Astrocyte (in vitro differentiated cells and primary cell): ENCODE measurements around the gene C2CD4B. TPM values are rescaled to one million over a fixed set of nuclear protein-coding genes. Genes with fewer than 3 reads are reported as not detected.

Experiments
- DNase-seq: peaks from one replicate; pipeline ENCODE4 v3.0.0-alpha.2; 2010; ENCODE audit warnings: low read depth
- FAIRE-seq: peaks from 2 replicates; lab custom pipeline; 2011; peaks lifted over from hg19 to GRCh38; lab: Jason Lieb, UNC
- H2AFZ ChIP-seq: 2 replicates; pipeline ENCODE4 v1.6.0; 2012; ENCODE audit warnings: low read depth, low read length, inconsistent platforms
- H3K27ac ChIP-seq: 2 replicates; pipeline ENCODE4 v1.5.1; 2011; ENCODE audit warnings: low read depth, low read length, inconsistent platforms
- H3K27me3 ChIP-seq: 2 replicates; pipeline ENCODE4 v1.6.0; 2011; ENCODE audit warnings: low read length, inconsistent platforms; ENCODE audit not compliant: insufficient read depth
- H3K36me3 ChIP-seq: 2 replicates; pipeline ENCODE4 v1.5.1; 2011; ENCODE audit warnings: low read length, inconsistent platforms; ENCODE audit not compliant: insufficient read depth
- H3K4me1 ChIP-seq: 2 replicates; pipeline ENCODE4 v1.5.1; 2011; ENCODE audit warnings: low read length, inconsistent platforms; ENCODE audit not compliant: insufficient read depth
- H3K4me2 ChIP-seq: 2 replicates; pipeline ENCODE4 v1.6.0; 2012; ENCODE audit warnings: low read length, inconsistent platforms
- H3K4me3 ChIP-seq: 2 replicates; pipeline ENCODE4 v1.5.1; 2011; ENCODE audit warnings: low read depth, mild to moderate bottlenecking, low read length, inconsistent platforms; ENCODE audit not compliant: insufficient read depth
- H3K79me2 ChIP-seq: 2 replicates; pipeline ENCODE4 v1.6.0; 2012; ENCODE audit warnings: mild to moderate bottlenecking, low read length, inconsistent platforms; ENCODE audit not compliant: insufficient read depth
- H3K9ac ChIP-seq: 2 replicates; pipeline ENCODE4 v1.6.0; 2012; ENCODE audit warnings: mild to moderate bottlenecking, low read length, inconsistent platforms
- H3K9me3 ChIP-seq: 2 replicates; pipeline ENCODE4 v1.5.1; 2012; ENCODE audit warnings: low read depth, mild to moderate bottlenecking, low read length, inconsistent platforms; ENCODE audit not compliant: insufficient read depth
- H4K20me1 ChIP-seq: 2 replicates; pipeline ENCODE4 v1.6.0; 2012; ENCODE audit warnings: low read length, inconsistent platforms; ENCODE audit not compliant: insufficient read depth
- H3K27ac Mint-ChIP-seq: one replicate; pipeline ENCODE4 v1.8.0; 2021; ENCODE audit warnings: mild to moderate bottlenecking, mixed read lengths; ENCODE audit not compliant: unreplicated experiment
- H3K27me3 Mint-ChIP-seq: one replicate; pipeline ENCODE4 v1.8.0; 2021; ENCODE audit warnings: low read depth, mixed read lengths; ENCODE audit not compliant: unreplicated experiment
- H3K36me3 Mint-ChIP-seq: one replicate; pipeline ENCODE4 v1.8.0; 2021; ENCODE audit warnings: low read depth, mixed read lengths; ENCODE audit not compliant: unreplicated experiment
- H3K4me1 Mint-ChIP-seq: one replicate; pipeline ENCODE4 v1.8.0; 2021; ENCODE audit warnings: low read depth, mixed read lengths; ENCODE audit not compliant: unreplicated experiment
- H3K4me3 Mint-ChIP-seq: one replicate; pipeline ENCODE4 v1.8.0; 2021; ENCODE audit warnings: mild to moderate bottlenecking, moderate library complexity, mixed read lengths; ENCODE audit not compliant: unreplicated experiment
- H3K9me3 Mint-ChIP-seq: one replicate; pipeline ENCODE4 v1.8.0; 2021; ENCODE audit warnings: mild to moderate bottlenecking, mixed read lengths; ENCODE audit not compliant: unreplicated experiment
- CTCF ChIP-seq: IDR thresholded peaks from 2 replicates; pipeline ENCODE4 v1.5.1; 2011; ENCODE audit warnings: low read depth, mild to moderate bottlenecking, inconsistent platforms, low read length, moderate library complexity; ENCODE audit not compliant: insufficient read depth
- EZH2 ChIP-seq: IDR thresholded peaks from 2 replicates; pipeline ENCODE4 v1.6.1; 2012; ENCODE audit warnings: mild to moderate bottlenecking, low read length, inconsistent platforms; ENCODE audit not compliant: insufficient read depth
- total RNA-seq: library from RNA; stranded (reverse); gene quantifications from 2 replicates; pipeline ENCODE4 v1.2.1, GENCODE V29; 2021

Gene C2CD4B
- total RNA-seq, 1 donor from 2014 or later = not detected

- Histone ChIP-seq H3K4me2 (peak overlapping the region; percentile 39), H3K27ac (no peak overlapping the region), H3K9me3 (no peaks in the 10 kb centered on the region), H3K36me3 (no peaks in the 10 kb centered on the region), H2AFZ (no peak overlapping the region), H3K9ac (no peak overlapping the region), H3K79me2 (no peaks in the 10 kb centered on the region), H4K20me1 (no peaks in the 10 kb centered on the region), H3K4me1 (peaks cover 8% of the 10 kb centered on the region), H3K27me3 (peaks cover 36% of the 10 kb centered on the region), H3K4me3 (no peak overlapping the region)
- Mint-ChIP-seq H3K27me3 (peaks cover 62% of the 10 kb centered on the region), H3K4me3 (peak overlapping the region; percentile 20), H3K4me1 (no peaks in the 10 kb centered on the region), H3K27ac (no peak overlapping the region), H3K9me3 (peaks cover 4% of the 10 kb centered on the region), H3K36me3 (no peaks in the 10 kb centered on the region)
- TF ChIP-seq EZH2 = no peak
- TF ChIP-seq CTCF = no peak
- FAIRE-seq = no peak
- no peak for DNase-seq
These were observed 799 bp upstream of the C2CD4B start for GRCh38 chr15:62165793-62166375.

DNA sequence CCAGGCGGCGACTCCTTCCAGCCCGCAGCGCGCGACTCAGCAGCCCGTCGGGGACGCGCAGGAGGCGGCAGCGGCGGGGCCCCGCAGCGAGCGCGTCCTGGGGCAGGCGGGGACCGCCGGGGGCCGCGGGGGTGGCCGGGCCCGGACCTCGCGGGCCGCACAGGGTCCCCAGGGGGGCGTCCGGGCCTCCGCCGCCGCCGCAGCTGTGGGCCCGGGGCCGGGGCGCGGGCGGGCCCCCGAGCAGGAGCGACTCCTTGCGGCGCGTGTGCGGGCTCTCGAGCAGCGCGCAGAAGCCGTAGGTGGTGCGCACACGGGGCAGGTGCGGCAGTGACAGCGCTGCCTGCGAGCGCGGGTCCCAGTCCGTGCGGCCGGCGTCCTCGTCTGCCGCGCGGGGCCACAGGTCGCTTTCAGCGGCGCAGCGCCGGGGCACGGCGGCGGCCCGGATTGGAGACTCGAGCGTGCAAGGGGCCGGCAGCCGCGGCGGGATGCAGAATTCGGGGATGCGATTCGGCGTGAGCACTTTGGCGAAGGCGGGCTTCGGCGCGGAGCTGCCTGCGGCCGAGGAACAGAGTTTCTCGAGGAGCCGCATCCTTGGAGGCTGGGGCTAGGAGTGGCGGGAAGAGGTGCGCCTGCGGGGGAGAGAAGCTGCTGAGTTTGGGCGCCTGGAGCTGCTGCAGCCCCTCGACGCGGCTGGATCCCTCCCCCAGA, 535 bp downstream of the C2CD4B start:
- H3K4me1 Mint-ChIP-seq = no peaks in the 10 kb centered on the region

More for the DNA sequence above, 535 bp downstream of the C2CD4B start:
- Histone ChIP-seq H3K4me1 (peaks cover 8% of the 10 kb centered on the region), H3K79me2 (no peaks in the 10 kb centered on the region), H3K27ac (no peak overlapping the region), H3K4me3 (no peak overlapping the region), H3K27me3 (peaks cover 36% of the 10 kb centered on the region), H3K9ac (no peak overlapping the region), H3K4me2 (peak overlapping the region; percentile 68), H2AFZ (peak overlapping the region; percentile 59), H3K9me3 (no peaks in the 10 kb centered on the region), H3K36me3 (no peaks in the 10 kb centered on the region), H4K20me1 (no peaks in the 10 kb centered on the region)
- no peak overlapping the region for H3K27ac Mint-ChIP-seq
- H3K4me3 Mint-ChIP-seq = no peak overlapping the region
- peaks cover 4% of the 10 kb centered on the region for H3K9me3 Mint-ChIP-seq
- no peak for TF ChIP-seq CTCF
- TF ChIP-seq EZH2 = no peak
- DNase-seq = no peak
- no peaks in the 10 kb centered on the region for H3K36me3 Mint-ChIP-seq
- H3K27me3 Mint-ChIP-seq = peaks cover 69% of the 10 kb centered on the region
- no peak for FAIRE-seq
